Measurements from ENCODE around the gene PDK4.

GRCh38 chr7:95577137-95577536 is 19.2 kb downstream of the PDK4 start:
- TF ChIP-seq CTCF (IDR thresholded peaks at IDR 0.05) (no peak), POLR2A (IDR thresholded peaks at IDR 0.05) (no peak)
